Dedifferentiated amniotic fluid mesenchymal stem cell (primary cell): ENCODE data around the gene PRR9.

Experiments used
- DNase-seq: peaks from one replicate; pipeline ENCODE4 v3.0.0-alpha.2; 2016; ENCODE audit errors: extremely low spot score

PRR9 gene

DNA sequence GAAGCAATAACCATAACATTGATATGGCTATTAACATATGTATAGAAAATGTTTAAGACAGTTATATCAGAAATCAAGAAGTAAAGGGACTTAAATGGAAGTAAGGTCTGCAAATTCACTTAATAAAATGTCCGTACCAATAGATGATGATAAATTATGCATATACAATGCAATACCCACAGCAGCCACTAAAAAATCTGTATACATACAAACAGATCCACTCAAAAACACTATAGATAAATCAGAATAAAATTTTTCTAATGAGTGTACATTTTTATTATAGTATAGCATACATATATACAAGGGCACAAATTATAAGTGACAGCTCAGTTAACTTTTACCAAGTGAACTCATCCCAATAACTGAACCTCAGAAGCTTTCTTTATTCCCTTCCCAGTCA, 48.1 kb downstream of the PRR9 start:
- DNase-seq: no peak
